ENCODE data around the gene CCDC159.
"Not testable (repeated sequence)": the region's sequence is repeated elsewhere in the genome, so short reads cannot be mapped to it uniquely, and the experiment has no call there.

Gene CCDC159

DNA sequence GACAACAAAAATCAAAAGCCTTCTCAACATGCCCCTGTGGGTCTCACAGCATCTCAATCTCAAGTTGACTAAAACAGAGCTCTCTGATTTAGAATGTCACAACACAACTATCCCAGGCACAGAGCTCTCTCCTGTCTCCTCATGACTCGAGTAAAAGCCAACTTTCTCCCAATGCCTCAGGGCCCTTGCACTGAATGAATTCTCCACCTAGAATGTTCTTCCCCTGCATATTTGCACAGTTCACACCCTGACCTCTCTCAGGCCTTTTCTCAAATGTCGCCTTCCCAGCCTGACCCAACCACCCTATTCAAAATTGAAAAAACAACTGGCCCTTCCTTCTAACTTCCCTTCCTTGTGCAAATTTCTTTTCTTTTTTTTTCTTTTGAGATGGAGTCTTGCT, 24.4 kb downstream of the CCDC159 start:
- DNase-seq: no peak

DNA sequence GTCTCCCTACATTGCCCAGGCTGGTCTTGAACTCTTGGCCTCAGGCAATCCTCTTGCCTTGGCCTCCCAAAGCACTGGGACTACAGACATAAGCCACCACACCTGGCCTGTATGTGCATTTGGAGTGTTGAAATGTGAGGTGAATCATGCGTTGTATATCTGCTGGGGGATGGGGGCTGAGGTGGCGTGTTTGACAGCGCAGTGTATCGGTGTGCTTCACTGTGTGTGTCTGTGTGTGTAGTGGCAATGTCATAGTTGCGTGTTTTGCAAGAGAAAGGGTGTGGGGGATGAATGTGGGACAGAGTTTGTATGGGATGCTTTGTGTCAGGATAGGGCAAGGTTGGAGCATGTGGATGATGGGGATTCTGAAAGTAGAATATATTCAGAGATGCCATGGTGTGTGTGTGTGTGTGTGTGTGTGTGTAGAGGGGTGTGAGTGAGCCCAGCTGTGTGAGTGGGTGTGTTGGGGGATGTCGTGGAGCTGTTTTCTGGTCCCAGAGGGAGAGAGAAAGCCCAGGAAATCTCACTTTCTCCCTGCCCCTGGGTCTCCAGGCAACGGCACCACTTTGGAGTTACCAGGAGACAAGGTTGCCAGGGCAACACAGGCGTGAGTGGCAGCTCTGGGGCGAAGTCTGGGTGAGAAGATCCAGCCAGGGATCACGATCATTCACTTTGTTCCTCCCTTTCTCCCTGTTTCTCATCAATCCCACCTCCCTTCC, 27.0 kb downstream of the CCDC159 start:
- peak; percentile 45 to 51 for DNase-seq

GRCh38 chr19:11373885-11374432, 27.6 kb downstream of the CCDC159 start:
- DNase-seq: peak; percentile 45 to 58

DNA sequence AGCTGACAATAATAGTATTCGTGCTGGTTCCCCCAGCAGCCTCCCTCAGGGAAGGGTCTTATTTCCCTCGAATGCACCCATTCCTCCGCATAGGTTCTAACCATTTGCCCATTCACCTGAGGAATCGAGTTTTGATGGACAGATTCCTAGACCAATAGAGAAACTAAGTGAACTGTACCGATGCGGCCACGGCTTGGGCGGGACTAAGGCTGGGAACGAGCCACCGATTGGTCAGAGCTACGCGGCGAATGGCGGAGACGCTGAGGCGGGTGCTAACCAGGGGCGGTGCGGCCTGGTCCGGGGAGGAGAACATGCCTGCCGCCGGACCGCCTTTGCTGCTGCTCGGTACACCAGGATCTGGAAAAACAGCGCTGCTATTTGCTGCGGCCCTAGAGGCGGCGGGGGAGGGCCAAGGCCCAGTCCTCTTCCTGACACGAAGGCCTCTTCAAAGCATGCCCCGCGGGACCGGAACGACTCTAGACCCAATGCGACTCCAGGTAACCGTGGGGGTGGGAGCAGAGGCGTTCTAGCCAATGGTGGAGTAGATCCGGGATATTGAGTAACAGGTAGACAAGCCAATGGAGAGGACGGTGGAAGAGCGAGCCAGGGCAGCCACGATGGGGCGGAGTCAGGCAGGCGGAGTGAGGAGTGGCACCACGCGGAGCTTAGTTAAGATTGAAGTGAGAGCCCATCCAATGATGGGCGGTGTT, 28.3 kb downstream of the CCDC159 start, which contains the start of gene SWSAP1:
TSS of gene SWSAP1 (plus strand) at position 234 of the 710 bp plus-strand sequence. CDS start at position 249, 15 bp downstream.
- peak; percentile 100 for DNase-seq

DNA sequence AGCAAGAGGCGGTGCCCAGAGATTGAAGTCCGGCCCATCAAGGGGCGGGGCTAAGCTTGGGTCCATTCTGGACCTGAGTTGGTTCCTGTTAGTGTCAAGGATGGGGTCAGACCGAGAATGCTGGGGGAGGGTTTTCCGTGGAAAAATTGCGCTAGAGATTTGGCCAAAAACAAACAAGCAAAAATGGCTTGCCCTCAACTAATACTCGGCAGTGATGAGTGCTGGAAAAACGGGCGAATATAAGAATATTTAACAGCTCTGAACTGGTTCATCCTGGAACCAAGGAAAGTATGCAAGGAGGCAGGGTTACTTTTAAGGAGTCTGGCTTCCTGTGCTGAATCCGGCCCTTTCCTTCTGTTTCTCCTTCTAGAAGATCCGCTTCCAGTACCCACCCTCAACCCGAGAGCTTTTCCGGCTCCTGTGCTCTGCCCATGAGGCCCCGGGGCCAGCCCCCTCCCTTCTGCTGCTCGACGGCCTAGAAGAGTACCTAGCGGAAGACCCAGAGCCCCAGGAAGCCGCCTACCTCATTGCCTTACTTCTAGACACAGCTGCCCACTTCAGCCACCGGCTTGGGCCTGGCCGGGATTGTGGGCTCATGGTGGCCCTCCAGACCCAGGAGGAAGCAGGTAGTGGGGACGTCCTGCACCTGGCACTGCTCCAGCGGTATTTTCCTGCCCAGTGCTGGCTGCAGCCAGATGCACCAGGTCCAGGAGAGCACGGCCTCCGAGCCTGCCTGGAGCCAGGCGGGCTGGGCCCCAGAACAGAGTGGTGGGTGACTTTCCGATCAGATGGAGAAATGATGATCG, 29.0 kb downstream of the CCDC159 start:
- peak; percentile 66 to 76 for DNase-seq

DNA sequence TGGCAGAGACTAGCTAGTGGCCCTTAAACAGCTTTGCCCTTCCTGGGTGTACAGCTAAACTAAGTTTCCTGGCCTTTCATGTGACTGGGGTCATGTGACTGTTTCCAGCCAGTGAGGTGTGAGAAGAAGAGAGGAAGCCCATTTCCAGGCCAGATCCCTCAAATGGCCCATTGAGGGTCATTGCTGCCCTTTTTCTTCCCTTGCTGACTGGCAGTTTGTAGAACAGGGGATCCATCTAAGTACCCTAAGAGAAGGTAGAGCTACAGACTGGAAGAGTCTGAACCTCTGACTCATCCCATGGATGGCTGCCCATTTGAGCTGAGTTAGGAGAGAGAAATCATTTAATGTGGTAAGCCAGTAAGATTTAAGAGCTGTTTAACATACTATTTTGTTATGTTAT, 30.9 kb downstream of the CCDC159 start:
- DNase-seq: peak; percentile 31 to 49

DNA sequence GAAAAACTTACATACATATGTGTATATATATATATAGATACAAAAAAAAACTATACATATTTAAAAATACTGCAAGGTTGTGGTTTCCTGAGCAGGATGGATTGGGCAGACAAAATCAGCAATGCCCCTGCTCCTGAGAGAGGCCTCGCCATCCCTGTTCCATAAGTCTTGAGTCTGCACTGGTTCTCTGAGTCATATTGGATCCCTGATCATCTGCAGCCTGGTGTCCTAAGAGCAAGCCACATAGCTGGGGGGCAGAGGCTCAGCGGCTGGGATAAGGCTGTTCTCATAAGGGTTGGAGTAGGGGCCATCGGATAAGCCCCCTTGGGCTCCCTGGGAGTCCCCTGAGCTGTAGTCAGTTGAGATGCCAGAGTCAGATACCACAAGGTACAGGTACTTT, 31.4 kb downstream of the CCDC159 start:
- no peak for DNase-seq

DNA sequence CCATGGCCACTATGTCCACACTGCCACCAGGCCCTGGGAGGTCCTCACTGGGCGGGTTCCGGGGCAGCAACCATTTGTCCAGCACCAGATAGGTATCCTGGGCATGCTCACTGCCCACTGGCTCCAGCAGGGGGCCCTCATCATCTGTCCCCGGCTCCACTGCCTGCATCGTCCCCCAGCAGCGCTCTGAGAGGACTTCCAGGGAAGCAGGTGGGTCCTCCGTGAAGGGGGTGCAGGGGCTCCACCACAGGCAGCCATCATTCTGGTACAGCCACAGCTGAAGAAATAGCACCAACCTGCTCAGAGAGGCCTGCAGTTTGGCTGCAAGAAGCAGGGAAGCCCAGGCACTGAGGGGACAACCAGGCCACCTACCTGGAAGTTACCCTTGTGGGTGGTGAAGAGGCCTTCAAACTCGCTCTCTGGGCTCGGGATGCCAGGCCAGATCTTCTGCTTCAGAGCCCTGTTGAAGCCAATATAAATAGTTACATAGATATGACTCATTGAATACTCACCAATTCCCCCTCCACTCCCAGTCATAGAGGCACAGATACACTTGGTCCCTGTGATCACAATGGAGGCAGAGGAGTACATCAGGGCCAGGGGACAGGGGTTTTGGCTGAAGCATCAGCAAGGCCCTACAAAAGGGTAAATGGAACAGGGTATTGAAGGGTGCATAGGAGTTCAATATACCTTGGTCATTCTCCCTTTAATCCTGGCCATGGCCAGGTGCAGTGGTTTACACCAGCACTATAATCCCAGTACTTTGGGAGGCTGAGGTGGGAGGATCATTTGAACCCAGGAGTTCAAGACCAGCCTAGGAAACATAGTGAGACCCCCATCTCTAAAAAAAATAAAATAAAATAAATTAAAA, 32.2 kb downstream of the CCDC159 start:
- DNase-seq: peak; percentile 13 to 21

DNA sequence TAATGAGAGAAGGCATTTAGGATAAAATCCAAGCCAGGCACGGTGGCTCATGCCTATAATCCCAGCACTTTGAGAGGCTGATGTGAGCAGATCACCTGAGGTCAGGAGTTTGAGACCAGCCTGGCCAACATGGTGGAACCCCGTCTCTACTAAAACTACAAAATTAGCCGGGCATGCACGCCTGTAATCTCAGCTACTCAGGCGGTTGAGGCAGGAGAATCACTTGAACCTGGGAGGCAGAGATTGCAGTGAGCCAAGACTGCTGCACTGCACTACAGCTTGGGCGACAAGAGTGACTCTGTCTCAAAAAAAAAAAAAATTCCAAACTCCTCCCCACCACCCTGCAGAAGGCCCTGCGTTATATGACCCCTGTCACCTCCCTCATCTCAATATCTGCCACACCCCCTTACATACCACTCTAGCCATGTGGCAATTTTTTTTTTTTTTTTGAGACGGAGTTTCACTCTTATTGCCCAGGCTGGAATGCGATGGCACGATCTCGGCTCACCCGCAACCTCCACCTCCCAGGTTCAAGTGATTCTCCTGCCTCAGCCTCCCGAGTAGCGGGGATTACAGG, 33.0 kb downstream of the CCDC159 start:
- DNase-seq: not testable (repeated sequence)

GRCh38 chr19:11379857-11380350, 33.6 kb downstream of the CCDC159 start:
- DNase-seq: no peak

GRCh38 chr19:11380653-11381537, 34.6 kb downstream of the CCDC159 start:
- DNase-seq: peak; percentile 98

DNA sequence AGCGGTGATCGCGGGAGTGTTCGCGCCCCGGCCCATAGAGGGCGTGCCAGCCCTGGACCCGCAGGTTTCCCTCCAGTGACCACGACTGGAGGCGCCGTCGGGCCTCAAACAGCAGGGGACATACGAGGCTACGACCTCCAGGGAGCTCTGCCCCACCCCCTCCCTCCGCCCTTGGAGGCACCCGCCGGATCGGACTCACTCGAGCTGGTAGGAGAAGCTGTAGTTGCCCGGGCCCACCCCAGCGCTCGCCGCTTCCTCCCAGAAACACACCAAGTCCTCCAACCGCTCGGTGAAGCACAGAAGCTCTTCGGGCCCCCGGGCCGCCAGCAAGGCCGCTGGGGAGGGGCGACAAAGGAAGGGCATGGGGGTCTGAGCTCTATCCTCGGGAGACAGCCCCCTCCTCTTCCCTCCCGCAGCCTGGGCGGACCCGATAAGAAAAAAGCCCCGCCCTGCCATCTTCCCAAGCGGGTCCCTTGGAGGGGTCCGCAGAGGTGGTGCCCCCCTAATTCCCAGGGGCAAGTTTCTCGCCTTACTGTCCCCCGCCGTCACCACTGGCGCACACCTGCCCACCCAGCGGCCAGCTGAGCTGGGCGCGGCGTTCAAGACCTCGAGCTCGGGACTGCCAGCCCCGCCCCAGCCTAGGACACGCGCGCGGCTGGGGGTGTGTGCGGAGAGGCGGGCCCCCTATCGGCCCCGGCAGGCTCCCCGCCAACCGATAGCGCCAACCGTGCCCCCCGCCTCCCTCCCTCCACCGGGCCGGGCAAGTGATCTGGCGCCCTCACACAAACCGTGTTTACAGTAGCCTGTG, 36.8 kb downstream of the CCDC159 start:
- peak; percentile 47 to 68 for DNase-seq

- no peak for DNase-seq
Observed at GRCh38 chr19:11383706-11384048, 37.4 kb downstream of the CCDC159 start.

DNA sequence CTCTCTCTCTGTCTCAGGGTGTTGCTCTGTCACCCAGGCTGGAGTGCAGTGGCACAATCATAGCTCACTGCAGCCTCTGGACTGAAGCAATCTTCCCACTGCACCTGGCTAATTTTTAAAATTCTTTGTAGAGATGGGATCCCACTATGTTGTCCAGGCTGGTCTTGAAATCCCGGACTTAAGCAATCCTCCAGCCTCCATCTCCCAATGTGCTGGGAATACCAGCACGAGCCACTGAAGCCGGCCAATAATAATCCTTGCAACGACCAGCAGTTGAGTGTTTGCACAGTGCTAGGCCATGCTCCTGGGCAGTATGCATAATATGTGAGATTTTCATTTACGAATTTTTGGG, 38.4 kb downstream of the CCDC159 start:
- no peak for DNase-seq

DNA sequence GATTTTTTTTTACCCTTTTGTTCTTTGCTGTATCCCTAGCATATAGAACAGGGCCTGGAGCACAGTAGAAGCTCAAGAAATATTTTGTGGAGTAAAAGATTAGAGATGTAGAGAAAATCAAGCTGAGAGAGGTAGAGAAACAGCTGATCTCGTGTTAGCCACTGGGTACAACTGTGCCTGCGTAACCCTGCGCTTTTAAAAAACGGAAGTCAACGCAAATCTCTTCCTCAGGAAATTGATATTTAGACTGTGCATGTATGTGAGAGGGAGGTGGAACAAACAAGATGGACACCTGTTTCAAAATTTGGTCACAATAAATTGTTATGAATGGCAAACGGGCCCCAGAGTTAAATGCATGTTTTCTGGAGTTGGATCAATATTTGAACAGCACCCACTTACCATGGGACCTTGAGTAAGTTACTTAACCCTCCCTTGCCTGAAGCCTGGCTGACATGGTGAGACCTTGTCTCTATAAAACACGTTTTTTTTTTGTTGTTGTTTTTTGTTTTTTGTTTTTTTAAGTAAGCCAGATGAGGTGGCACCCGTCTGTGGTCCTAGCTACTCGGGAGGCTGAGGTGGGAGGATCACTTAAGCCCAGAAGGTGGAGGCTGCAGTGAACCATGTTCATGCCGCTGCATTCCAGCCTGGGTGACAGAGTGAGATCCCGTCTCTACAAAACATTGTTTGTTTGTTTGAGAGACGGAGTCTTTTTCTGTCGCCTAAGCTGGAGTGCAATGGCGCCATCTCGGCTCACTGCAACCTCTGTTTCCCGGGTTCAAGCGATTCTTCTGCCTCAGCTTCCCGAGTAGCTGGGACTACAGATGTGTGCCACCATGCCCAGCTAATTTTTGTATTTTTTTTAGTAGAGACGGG, 41.1 kb downstream of the CCDC159 start:
- peak; percentile 38 to 50 for DNase-seq

GRCh38 chr19:11390359-11390758, 44.0 kb downstream of the CCDC159 start:
- DNase-seq: no peak

DNA sequence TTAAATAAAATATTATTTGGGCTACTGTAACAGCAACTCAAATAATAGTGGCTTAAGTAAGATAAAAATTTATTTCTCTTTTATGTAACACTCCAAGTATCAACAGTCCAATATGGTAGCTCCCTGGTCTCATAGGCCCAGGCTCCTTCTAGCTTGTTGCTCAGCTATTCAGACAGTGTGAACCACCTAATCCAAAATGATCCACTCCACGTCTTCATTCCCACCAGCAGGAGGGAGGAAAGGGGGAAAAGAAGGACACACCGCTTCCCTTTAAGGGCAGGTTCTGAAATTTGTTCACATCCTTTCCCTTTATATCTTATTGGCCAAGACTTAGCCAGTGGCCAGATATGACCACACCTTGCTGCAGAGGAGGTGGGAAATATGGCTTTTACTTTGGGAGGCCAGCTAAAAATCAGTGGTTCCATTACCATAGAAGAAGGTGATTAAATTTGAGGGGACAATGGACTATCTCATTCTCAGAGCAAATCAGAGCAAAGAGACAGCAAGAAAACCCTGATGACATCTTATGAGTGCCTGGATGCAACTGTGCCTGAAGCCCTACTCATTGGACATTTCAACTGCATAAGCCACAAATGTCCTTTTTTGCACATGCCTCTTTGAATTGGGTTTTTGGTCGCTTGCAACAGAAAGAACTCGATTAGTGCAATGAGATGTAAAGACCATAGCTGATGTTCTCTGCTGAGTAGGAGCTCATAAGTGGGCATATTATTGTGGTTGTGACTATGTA, 44.8 kb downstream of the CCDC159 start:
- no peak for DNase-seq

- DNase-seq: no peak
Observed at GRCh38 chr19:11397089-11397610, 50.8 kb downstream of the CCDC159 start.
